Skeletal muscle tissue (tissue), 4 donors: ENCODE results near the gene MATN4. TPM values are rescaled to one million over a fixed set of nuclear protein-coding genes. Genes with fewer than 3 reads are reported as not detected.

Source experiments
- H3K27ac ChIP-seq: one replicate; pipeline ENCODE4 v1.7.0; 2013; ENCODE audit warnings: mild to moderate bottlenecking, low read depth, low read length, inconsistent platforms
- H3K27me3 ChIP-seq, 3 donors: one replicate each; pipeline ENCODE4 v1.7.0; 2013; ENCODE audit warnings: low read length in 3 of 3; ENCODE audit not compliant: control insufficient read depth in 3 of 3, insufficient read depth in 3 of 3
- H3K36me3 ChIP-seq, 3 donors: one replicate each; pipeline ENCODE4 v1.7.0; 2013; ENCODE audit warnings: low read length in 3 of 3; ENCODE audit not compliant: control insufficient read depth in 3 of 3, insufficient read depth in 3 of 3
- H3K4me1 ChIP-seq, 3 donors: one replicate each; pipeline ENCODE4 v1.7.0; 2013; ENCODE audit warnings: low read length in 3 of 3, mild to moderate bottlenecking in 3 of 3; ENCODE audit not compliant: control insufficient read depth in 3 of 3, insufficient read depth in 3 of 3
- H3K4me3 ChIP-seq, 3 donors: one replicate each; pipeline ENCODE4 v1.7.0; 2013; ENCODE audit warnings: low read length in 3 of 3
- H3K9ac ChIP-seq, 3 donors: one replicate each; pipeline ENCODE4 v1.7.0; 2013; ENCODE audit warnings: low read length in 3 of 3, mild to moderate bottlenecking in 3 of 3, moderate library complexity in 2 of 3, low read depth in 1 of 3
- H3K9me3 ChIP-seq, 3 donors: one replicate each; pipeline ENCODE4 v1.7.0; 2013; ENCODE audit warnings: low read length in 3 of 3; ENCODE audit not compliant: control insufficient read depth in 3 of 3
- total RNA-seq: library from RNA; depleted of rRNA; stranded (reverse); fragments of >200 nt; gene quantifications from one replicate; pipeline ENCODE4 v1.2.3, GENCODE V29; 2014
- donor health status: Osteomylitis.

Gene MATN4
- total RNA-seq, 1 donor from 2014 or later = 0.52 TPM

DNA sequence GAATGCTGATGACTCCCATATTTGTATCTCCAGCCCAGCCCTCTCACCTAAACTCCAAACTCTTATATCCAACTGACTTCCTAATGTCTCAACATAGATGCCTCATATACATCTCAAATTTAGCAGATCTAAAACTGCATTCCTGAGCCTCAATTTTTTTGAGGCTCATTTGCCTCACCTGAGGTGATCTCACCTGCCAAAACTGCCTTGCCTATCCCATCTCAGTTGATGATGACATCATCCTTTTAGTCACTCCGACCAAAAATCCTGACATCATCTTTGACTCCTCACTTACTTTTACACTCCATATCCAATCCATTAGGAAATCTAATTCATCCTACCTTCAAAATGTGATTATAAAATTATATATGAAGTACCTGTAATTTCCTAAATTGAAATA, 28.1 kb downstream of the MATN4 start:
- no peaks in the 10 kb centered on the region for H3K9me3 ChIP-seq
- H3K4me3 ChIP-seq = no peak overlapping the region
- no peaks in the 10 kb centered on the region for H3K4me1 ChIP-seq
- H3K36me3 ChIP-seq = no peaks in the 10 kb centered on the region
- peaks cover 14 to 20% (median 17%) of the 10 kb centered on the region in 3 donors for H3K27me3 ChIP-seq
- H3K27ac ChIP-seq = no peak overlapping the region
- no peak overlapping the region for H3K9ac ChIP-seq

DNA sequence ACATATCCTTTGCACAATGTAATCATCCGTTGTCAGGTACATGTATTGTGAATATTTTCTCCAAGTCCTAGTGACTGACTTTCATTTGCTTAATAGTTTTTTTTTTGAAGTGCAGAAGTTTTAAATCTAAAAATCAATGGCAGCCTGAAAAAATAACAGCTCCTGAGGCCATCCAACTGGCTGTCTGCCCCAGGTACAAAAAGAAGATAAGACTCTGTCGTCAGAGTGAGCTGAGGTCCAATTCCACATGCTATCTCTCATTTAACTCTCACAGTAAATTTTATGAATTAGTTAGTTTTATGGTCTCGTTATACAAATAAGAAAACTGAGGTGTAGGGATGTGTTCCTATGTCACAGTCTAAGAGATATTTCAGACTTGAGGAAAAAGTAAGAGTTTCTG, 32.8 kb downstream of the MATN4 start:
- Histone ChIP-seq H3K4me3 (no peak overlapping the region), H3K27me3 (peaks cover under 1 to 12% (median 9%) of the 10 kb centered on the region in 3 donors), H3K36me3 (no peaks in the 10 kb centered on the region), H3K9me3 (no peaks in the 10 kb centered on the region), H3K27ac (no peak overlapping the region), H3K9ac (no peak overlapping the region), H3K4me1 (no peaks in the 10 kb centered on the region)

DNA sequence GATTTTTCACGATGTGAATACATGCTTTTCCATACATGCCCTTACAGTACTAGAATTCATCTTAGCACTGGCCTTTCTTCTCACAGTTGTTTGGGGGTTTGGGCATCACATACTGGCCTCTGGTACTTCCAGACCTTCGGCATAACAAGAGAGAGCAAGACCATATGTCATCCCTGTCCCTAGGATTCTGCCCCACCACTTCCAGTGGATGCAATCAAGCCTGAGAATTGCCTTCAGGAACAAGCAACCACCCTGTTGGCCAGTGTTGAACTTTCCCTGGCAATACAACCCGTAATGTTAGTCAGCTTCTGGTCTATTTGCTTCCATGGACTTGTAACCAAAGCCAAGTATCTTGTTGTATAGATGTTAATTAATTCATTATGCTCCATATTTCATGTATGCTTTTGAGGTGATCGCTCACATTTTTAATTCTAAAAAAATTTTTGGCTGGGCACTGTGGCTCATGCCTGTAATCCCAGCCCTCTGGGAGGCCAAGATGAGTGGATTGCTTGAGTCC, 38.3 kb downstream of the MATN4 start:
- Histone ChIP-seq H3K9me3 (no peaks in the 10 kb centered on the region), H3K9ac (no peak overlapping the region), H3K4me3 (no peak overlapping the region), H3K27me3 (peaks cover 0 to 11% (median 0%) of the 10 kb centered on the region in 3 donors), H3K36me3 (no peaks in the 10 kb centered on the region), H3K4me1 (no peaks in the 10 kb centered on the region), H3K27ac (no peak overlapping the region)

DNA sequence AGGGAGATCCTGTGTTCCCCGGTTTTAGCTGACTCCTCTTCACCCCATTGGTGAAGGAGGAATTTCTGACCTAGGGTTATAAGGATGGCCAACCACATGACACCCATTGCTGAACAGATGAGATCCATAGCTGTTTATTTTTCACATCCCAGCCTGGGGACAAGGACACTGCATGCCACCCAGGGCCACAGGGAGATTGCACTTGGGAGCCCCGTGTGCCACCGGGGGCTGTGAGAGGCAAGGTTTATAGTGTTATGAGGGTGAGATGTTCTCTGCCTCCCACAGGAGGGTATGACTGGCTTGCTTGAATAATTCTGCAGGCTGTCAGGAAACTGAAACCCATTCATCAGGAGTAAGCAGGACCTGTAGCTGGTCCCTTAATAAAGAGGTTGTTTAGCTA, 39.0 kb downstream of the MATN4 start:
- H3K4me3 ChIP-seq = no peak overlapping the region
- H3K36me3 ChIP-seq = no peaks in the 10 kb centered on the region
- H3K9me3 ChIP-seq = no peaks in the 10 kb centered on the region
- H3K4me1 ChIP-seq = no peaks in the 10 kb centered on the region
- H3K9ac ChIP-seq = no peak overlapping the region
- H3K27me3 ChIP-seq = peaks cover 0 to 11% (median 0%) of the 10 kb centered on the region in 3 donors
- no peak overlapping the region for H3K27ac ChIP-seq

GRCh38 chr20:45268531-45268930, 39.6 kb downstream of the MATN4 start:
- Histone ChIP-seq H3K9ac (no peak overlapping the region), H3K27ac (no peak overlapping the region), H3K27me3 (peaks cover 0 to 11% (median 0%) of the 10 kb centered on the region in 3 donors), H3K36me3 (no peaks in the 10 kb centered on the region), H3K4me3 (no peak overlapping the region), H3K4me1 (no peaks in the 10 kb centered on the region), H3K9me3 (no peaks in the 10 kb centered on the region)

DNA sequence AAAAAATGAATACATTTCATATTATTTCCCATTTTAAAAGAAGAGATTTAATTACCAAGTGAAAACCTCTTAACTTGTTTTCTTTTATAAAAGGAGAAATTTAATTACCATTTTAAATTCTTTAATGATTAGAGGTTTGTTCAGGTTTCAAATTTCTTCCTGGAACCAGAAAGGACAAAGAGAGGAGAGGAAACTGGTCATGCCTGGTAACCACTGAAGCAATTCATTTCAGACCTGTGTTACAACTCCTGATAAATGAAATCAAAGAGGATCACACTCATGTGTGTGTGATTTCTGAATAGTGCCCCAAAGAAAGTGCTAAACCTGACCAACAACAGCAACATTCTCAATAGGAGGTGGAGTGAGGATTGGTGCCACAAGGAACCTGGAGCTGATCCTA, 41.1 kb downstream of the MATN4 start:
- no peak overlapping the region for H3K4me3 ChIP-seq
- no peaks in the 10 kb centered on the region for H3K4me1 ChIP-seq
- no peak overlapping the region for H3K27ac ChIP-seq
- H3K9ac ChIP-seq = no peak overlapping the region
- H3K27me3 ChIP-seq = peaks cover 0 to 11% (median 0%) of the 10 kb centered on the region in 3 donors
- H3K9me3 ChIP-seq = no peaks in the 10 kb centered on the region
- no peaks in the 10 kb centered on the region for H3K36me3 ChIP-seq

- Histone ChIP-seq H3K36me3 (no peaks in the 10 kb centered on the region), H3K27me3 (peaks cover 0 to 13% (median 2%) of the 10 kb centered on the region in 3 donors), H3K4me1 (no peaks in the 10 kb centered on the region), H3K4me3 (no peak overlapping the region), H3K9me3 (no peaks in the 10 kb centered on the region), H3K9ac (no peak overlapping the region), H3K27ac (no peak overlapping the region)
These were observed 44.4 kb downstream of the MATN4 start for GRCh38 chr20:45263556-45264266.

GRCh38 chr20:45258664-45259063, 49.4 kb downstream of the MATN4 start:
- Histone ChIP-seq H3K36me3 (no peaks in the 10 kb centered on the region), H3K27me3 (peaks cover 0 to 12% (median 2%) of the 10 kb centered on the region in 3 donors)

DNA sequence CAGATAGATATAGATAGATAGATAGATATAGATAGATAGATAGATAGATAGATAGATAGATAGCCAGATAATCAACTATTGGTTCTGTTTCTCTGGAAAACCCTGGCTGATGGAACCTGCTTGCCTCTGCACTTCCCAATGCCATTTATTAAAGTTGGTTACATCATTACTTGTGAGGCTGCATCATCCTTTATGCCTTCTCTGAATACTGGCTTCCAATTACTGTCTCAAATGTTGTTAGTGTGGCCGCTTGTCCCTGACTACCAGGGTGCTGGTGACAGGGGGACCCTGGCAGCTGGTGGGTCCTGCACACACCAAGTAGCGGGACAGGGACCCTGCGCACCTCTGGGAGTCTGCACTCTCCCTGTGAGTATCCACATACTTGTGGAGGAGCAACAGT, 49.8 kb downstream of the MATN4 start:
- peaks cover 0 to 12% (median 2%) of the 10 kb centered on the region in 3 donors for H3K27me3 ChIP-seq
- no peaks in the 10 kb centered on the region for H3K36me3 ChIP-seq
- H3K27ac ChIP-seq = no peak overlapping the region
- peaks cover 13 to 20% (median 18%) of the 10 kb centered on the region in 3 donors for H3K4me1 ChIP-seq
- no peak overlapping the region for H3K9ac ChIP-seq
- no peak overlapping the region for H3K4me3 ChIP-seq
- no peaks in the 10 kb centered on the region for H3K9me3 ChIP-seq

More at GRCh38 chr20:45258664-45259063, 49.4 kb downstream of the MATN4 start:
- Histone ChIP-seq H3K27ac (no peak overlapping the region), H3K4me1 (peaks cover 11 to 18% (median 15%) of the 10 kb centered on the region in 3 donors), H3K9me3 (no peaks in the 10 kb centered on the region), H3K4me3 (no peak overlapping the region), H3K9ac (no peak overlapping the region)

GRCh38 chr20:45257711-45258110, 50.4 kb downstream of the MATN4 start:
- Histone ChIP-seq H3K9ac (no peak overlapping the region), H3K27me3 (peaks cover 0 to 12% (median 2%) of the 10 kb centered on the region in 3 donors), H3K4me1 (peaks cover 15 to 25% (median 20%) of the 10 kb centered on the region in 3 donors)

More at GRCh38 chr20:45257711-45258110, 50.4 kb downstream of the MATN4 start:
- Histone ChIP-seq H3K36me3 (no peaks in the 10 kb centered on the region), H3K27ac (no peak overlapping the region), H3K4me3 (no peak overlapping the region), H3K9me3 (no peaks in the 10 kb centered on the region)
